ENCODE results near the gene RING1. TPM values are rescaled to one million over a fixed set of nuclear protein-coding genes. Genes with fewer than 3 reads are reported as not detected.

RING1 gene
- total RNA-seq, 8 experiments from 2014 or later, result 17.2 to 43.0 (median 34.5) TPM

GRCh38 chr6:33175436-33176069 lies 32.7 kb upstream of the RING1 start:
- ATAC-seq (replicated peaks in 6 of 8), result no peak
- 38 to 83% (median 64%) methylated on average over 1 to 5 of the region's 10 CpGs; no CpG with 5 or more reads in 3 of the 10 experiments for WGBS, 10 experiments
- in situ Hi-C loops (cut with MboI; ENCODE audit: low pct_unique_long_range_greater_than_20kb in 2 of 9, low sequenced_read_pairs in 9 of 9, unreplicated experiment in 9 of 9), result no loop called here
- Histone ChIP-seq H3K4me3 (no peak overlapping the region), H3K4me1 (replicated peaks in 1 of 2) (no peaks in the 10 kb centered on the region), H3K27ac (no peak overlapping the region)

- ATAC-seq (replicated peaks in 6 of 8), result no peak
- Histone ChIP-seq H3K4me3 (no peak overlapping the region), H3K27ac (no peak overlapping the region), H3K4me1 (replicated peaks in 1 of 2) (no peaks in the 10 kb centered on the region)
- 0 to 88% (median 80%) methylated on average over 1 to 6 of the region's 7 CpGs; no CpG with 5 or more reads in 5 of the 10 experiments for WGBS, 10 experiments
- in situ Hi-C loops (cut with MboI; ENCODE audit: low pct_unique_long_range_greater_than_20kb in 2 of 9, low sequenced_read_pairs in 9 of 9, unreplicated experiment in 9 of 9), result no loop called here
These were observed 31.4 kb upstream of the RING1 start for GRCh38 chr6:33176906-33177305.

- Histone ChIP-seq H3K4me3 (no peak overlapping the region), H3K4me1 (replicated peaks in 1 of 2) (no peaks in the 10 kb centered on the region), H3K27ac (no peak overlapping the region)
- ATAC-seq (replicated peaks in 6 of 8), result peak in 3 of 8 experiments; percentile 36 to 86 (median 41)
- WGBS, 10 experiments, result 40 to 100% (median 80%) methylated on average over 1 to 4 of the region's 19 CpGs; no CpG with 5 or more reads in 3 of the 10 experiments
- in situ Hi-C loops (cut with MboI; ENCODE audit: low pct_unique_long_range_greater_than_20kb in 2 of 9, low sequenced_read_pairs in 9 of 9, unreplicated experiment in 9 of 9), result no loop called here
These were observed 30.5 kb upstream of the RING1 start for GRCh38 chr6:33177552-33178446.

GRCh38 chr6:33178755-33179475 lies 29.4 kb upstream of the RING1 start:
- no peak overlapping the region for H3K27ac ChIP-seq
- H3K4me1 ChIP-seq (replicated peaks in 1 of 2), result no peaks in the 10 kb centered on the region
- 100% methylated on average over 1 of the region's 10 CpGs; no CpG with 5 or more reads in 9 of the 10 experiments for whole genome bisulfite sequencing, 10 experiments
- in situ Hi-C loops (cut with MboI; ENCODE audit: low pct_unique_long_range_greater_than_20kb in 2 of 9, low sequenced_read_pairs in 9 of 9, unreplicated experiment in 9 of 9), result no loop called here
- no peak for ATAC-seq (replicated peaks in 6 of 8)
- no peak overlapping the region for H3K4me3 ChIP-seq

DNA sequence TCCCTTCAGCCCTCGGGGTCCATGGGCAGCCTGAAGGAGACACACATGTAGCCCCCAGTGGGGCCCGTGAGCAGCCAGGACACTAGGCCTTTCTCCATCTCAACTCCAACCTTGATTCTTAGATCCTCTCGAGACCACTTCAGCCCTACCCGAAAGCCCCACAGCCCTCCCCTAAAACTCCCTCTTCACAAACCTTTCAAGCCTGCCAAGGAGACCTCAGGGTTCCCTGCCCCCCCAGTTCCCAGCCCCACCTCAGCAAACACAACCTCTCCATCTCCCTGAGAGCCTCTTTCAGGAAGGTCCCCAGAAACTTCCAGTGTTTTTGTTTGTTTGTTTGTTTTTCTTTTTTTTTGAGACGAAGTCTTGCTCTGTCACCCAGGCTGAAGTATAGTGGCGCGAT lies 27.2 kb upstream of the RING1 start:
- Histone ChIP-seq H3K4me1 (replicated peaks in 1 of 2) (no peaks in the 10 kb centered on the region), H3K27ac (no peak overlapping the region), H3K4me3 (no peak overlapping the region)
- in situ Hi-C loops (cut with MboI; ENCODE audit: low pct_unique_long_range_greater_than_20kb in 2 of 9, low sequenced_read_pairs in 9 of 9, unreplicated experiment in 9 of 9), result no loop called here
- no peak for ATAC-seq (replicated peaks in 6 of 8)
- WGBS, 10 experiments, result 57 to 100% (median 64%) methylated on average over 1 to 3 of the region's 7 CpGs; no CpG with 5 or more reads in 5 of the 10 experiments

- H3K4me3 ChIP-seq, result no peak overlapping the region
- WGBS, 10 experiments, result 50 to 86% (median 73%) methylated on average over 1 to 5 of the region's 5 CpGs
- H3K4me1 ChIP-seq (replicated peaks in 1 of 2), result no peaks in the 10 kb centered on the region
- no peak overlapping the region for H3K27ac ChIP-seq
- in situ Hi-C loops (cut with MboI; ENCODE audit: low pct_unique_long_range_greater_than_20kb in 2 of 9, low sequenced_read_pairs in 9 of 9, unreplicated experiment in 9 of 9), result no loop called here
- ATAC-seq (replicated peaks in 6 of 8), result no peak
These were observed 25.1 kb upstream of the RING1 start for GRCh38 chr6:33183071-33183683.

GRCh38 chr6:33185190-33185589 lies 23.1 kb upstream of the RING1 start:
- no peaks in the 10 kb centered on the region for H3K4me1 ChIP-seq (replicated peaks in 1 of 2)
- in situ Hi-C loops (cut with MboI; ENCODE audit: low pct_unique_long_range_greater_than_20kb in 2 of 9, low sequenced_read_pairs in 9 of 9, unreplicated experiment in 9 of 9), result no loop called here
- no peak for ATAC-seq (replicated peaks in 6 of 8)
- H3K27ac ChIP-seq, result no peak overlapping the region
- no peak overlapping the region for H3K4me3 ChIP-seq
- WGBS, 10 experiments, result no CpG with 5 or more reads among the region's 9 CpGs

- no peak for ATAC-seq (replicated peaks in 6 of 8)
- Histone ChIP-seq H3K27ac (no peak overlapping the region), H3K4me1 (replicated peaks in 1 of 2) (no peaks in the 10 kb centered on the region), H3K4me3 (no peak overlapping the region)
- in situ Hi-C loops (cut with MboI; ENCODE audit: low pct_unique_long_range_greater_than_20kb in 2 of 9, low sequenced_read_pairs in 9 of 9, unreplicated experiment in 9 of 9), result no loop called here
- WGBS, 10 experiments, result no CpG with 5 or more reads among the region's 4 CpGs
These were observed 22.6 kb upstream of the RING1 start for GRCh38 chr6:33185654-33186187.

GRCh38 chr6:33187809-33188208 lies 20.5 kb upstream of the RING1 start:
- in situ Hi-C loops (cut with MboI; ENCODE audit: low pct_unique_long_range_greater_than_20kb in 2 of 9, low sequenced_read_pairs in 9 of 9, unreplicated experiment in 9 of 9), result no loop called here

DNA sequence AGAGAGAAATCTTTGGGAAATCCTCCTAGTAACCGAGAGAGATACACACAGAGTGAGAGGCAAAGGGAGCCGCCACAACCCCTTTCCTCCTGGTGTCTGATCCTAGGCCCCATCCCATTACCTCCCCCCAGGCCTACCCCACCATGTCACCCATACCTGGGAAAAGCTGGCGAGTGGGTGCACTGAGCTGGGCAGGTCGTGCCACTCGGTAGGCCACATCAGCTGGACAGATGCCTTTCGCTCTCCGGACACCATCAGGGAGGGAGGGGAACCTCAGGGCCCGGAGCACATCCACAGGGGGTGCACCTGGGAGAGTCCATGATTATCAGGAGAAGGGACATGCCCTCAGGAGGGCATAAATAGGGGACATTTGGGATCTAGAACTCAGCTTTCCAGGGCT lies 19.1 kb upstream of the RING1 start:
- no peak overlapping the region for H3K4me3 ChIP-seq
- 73% methylated on average over 3 of the region's 8 CpGs; no CpG with 5 or more reads in 9 of the 10 experiments for WGBS, 10 experiments
- H3K4me1 ChIP-seq (replicated peaks in 1 of 2), result peaks cover 5 to 21% of the 10 kb centered on the region in 2 donors
- H3K27ac ChIP-seq, result no peak overlapping the region
- in situ Hi-C loops (cut with MboI; ENCODE audit: low pct_unique_long_range_greater_than_20kb in 2 of 9, low sequenced_read_pairs in 9 of 9, unreplicated experiment in 9 of 9), result no loop called here
- no peak for ATAC-seq (replicated peaks in 6 of 8)

More at GRCh38 chr6:33187809-33188208, 20.5 kb upstream of the RING1 start:
- Histone ChIP-seq H3K4me1 (replicated peaks in 1 of 2) (peaks cover 2 to 18% of the 10 kb centered on the region in 2 donors), H3K27ac (no peak overlapping the region), H3K4me3 (no peak overlapping the region)
- WGBS, 10 experiments, result 0 to 40% methylated on average over 1 of the region's 1 CpG; no CpG with 5 or more reads in 8 of the 10 experiments
- no peak for ATAC-seq (replicated peaks in 6 of 8)

DNA sequence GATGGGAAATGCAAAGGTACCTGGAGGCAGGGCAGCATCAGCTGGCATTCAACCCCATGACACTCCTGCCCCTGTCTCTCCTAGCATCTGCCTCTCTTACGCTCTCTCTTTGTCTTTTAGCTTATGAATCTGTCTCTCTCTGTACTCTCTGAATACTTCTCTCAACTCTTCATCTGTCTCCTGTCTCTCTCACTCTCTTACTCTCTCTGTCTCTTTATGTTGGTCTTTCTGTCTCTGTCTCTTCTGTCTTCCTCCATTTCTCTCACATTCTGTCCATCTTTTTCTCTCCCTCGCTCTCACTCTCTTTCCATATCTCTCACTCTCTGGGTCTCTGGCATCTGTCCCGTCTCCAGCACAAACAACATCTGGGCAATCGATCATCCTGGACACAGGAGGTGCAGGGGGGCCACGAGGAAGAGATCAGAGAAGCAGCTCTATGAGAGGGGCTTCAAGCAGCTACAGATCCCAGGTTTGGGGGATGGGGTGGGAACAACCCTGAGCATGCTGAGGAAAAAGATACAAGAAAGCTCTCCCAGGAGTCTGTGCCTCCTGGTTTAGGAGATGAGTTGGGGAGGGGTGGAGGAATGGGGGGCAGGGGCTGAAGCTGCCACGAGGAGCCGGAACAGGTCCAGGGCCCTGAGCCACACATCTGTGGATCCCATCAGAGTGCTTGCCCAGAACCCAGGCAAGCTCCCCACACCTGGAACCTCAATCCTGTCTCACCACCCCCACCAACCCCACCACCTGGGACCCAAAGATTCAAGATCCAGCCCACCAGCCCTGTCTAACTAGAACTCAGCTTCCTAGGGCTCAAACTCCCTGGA lies 18.5 kb upstream of the RING1 start:
- WGBS, 10 experiments, result 0 to 73% (median 39%) methylated on average over 1 to 5 of the region's 7 CpGs; no CpG with 5 or more reads in 1 of the 10 experiments
- Histone ChIP-seq H3K4me1 (replicated peaks in 1 of 2) (peaks cover 5 to 21% of the 10 kb centered on the region in 2 donors), H3K27ac (no peak overlapping the region), H3K4me3 (no peak overlapping the region)
- no peak for ATAC-seq (replicated peaks in 6 of 8)
- in situ Hi-C loops (cut with MboI; ENCODE audit: low pct_unique_long_range_greater_than_20kb in 2 of 9, low sequenced_read_pairs in 9 of 9, unreplicated experiment in 9 of 9), result no loop called here
